Ascending aorta (tissue), 2 donors: ENCODE data around the gene PI4K2A. TPM values are rescaled to one million over a fixed set of nuclear protein-coding genes. Genes with fewer than 3 reads are reported as not detected.
"Not testable (repeated sequence)": the region's sequence is repeated elsewhere in the genome, so short reads cannot be mapped to it uniquely, and the experiment has no call there.

Experiments used
- DNase-seq, 2 donors: peaks; one replicate each; pipeline ENCODE4 v3.0.0-alpha.2; 2019; ENCODE audit warnings: low spot score in 2 of 2
- H3K27ac ChIP-seq, 2 donors: fragments of 200-600 bp; sonication (generic); one replicate each; pipeline ENCODE4 v1.5.1; 2016 to 2017; ENCODE audit warnings: mild to moderate bottlenecking in 1 of 2
- H3K27me3 ChIP-seq: fragments of 200-600 bp; sonication (generic); one replicate; pipeline ENCODE4 v1.5.1; 2017
- H3K36me3 ChIP-seq, 2 donors: fragments of 200-600 bp; sonication (generic); one replicate each; pipeline ENCODE4 v1.5.1; 2016
- H3K4me1 ChIP-seq, 2 donors: fragments of 200-600 bp; sonication (generic); one replicate each; pipeline ENCODE4 v1.5.1; 2016 to 2017; ENCODE audit warnings: mild to moderate bottlenecking in 1 of 2
- H3K4me3 ChIP-seq, 2 donors: fragments of 200-600 bp; sonication (generic); one replicate each; pipeline ENCODE4 v1.5.1; 2016 to 2017; ENCODE audit warnings: mild to moderate bottlenecking in 1 of 2
- H3K9me3 ChIP-seq, 2 donors: fragments of 200-600 bp; sonication (generic); one replicate each; pipeline ENCODE4 v1.5.1; 2016
- CTCF ChIP-seq, 3 experiments: fragments of 200-600 bp in 2 of 3; fragments of 450-650 bp in 1 of 3; sonication (generic) in 2 of 3; IDR thresholded peaks; one replicate each; pipeline ENCODE4 v1.5.1; 2016 to 2019; ENCODE audit warnings: antibody characterized with exemption in 3 of 3, mild to moderate bottlenecking in 1 of 3, moderate library complexity in 1 of 3
- intact Hi-C: fragments of 100-400 bp; cut with DNase I; formaldehyde crosslinking; loops from one replicate; pipeline ENCODE4 v1.15.1; 2023
- total RNA-seq: library from RNA; depleted of rRNA; stranded (reverse); fragments of >200 nt; gene quantifications from one replicate; pipeline ENCODE4 v1.1.0, GENCODE V29; 2016

PI4K2A gene
- total RNA-seq, 1 donor from 2014 or later: 33.7 TPM

- Histone ChIP-seq H3K4me1 (peaks cover 0 to 3% of the 10 kb centered on the region in 2 donors), H3K4me3 (peak overlapping the region; percentile 73 to 74), H3K27me3 (no peaks in the 10 kb centered on the region), H3K9me3 (no peaks in the 10 kb centered on the region), H3K36me3 (no peaks in the 10 kb centered on the region), H3K27ac (no peak overlapping the region)
- intact Hi-C loops: loop anchor here (1.0 to 5.0 kb wide), 2 partner anchors 136 to 207 kb away; partner anchors contain the start of genes MMS19, PGAM1 and UBTD1
- TF ChIP-seq CTCF (IDR thresholded peaks at IDR 0.05): no peak
- no peak for DNase-seq
These were observed 6.5 kb upstream of the PI4K2A start for GRCh38 chr10:97633921-97634320.

- peaks cover 0 to 3% of the 10 kb centered on the region in 2 donors for H3K4me1 ChIP-seq
- no peaks in the 10 kb centered on the region for H3K27me3 ChIP-seq
- H3K27ac ChIP-seq: no peak overlapping the region
- intact Hi-C loops: no loop called here
- no peaks in the 10 kb centered on the region for H3K9me3 ChIP-seq
- H3K4me3 ChIP-seq: no peak overlapping the region
- H3K36me3 ChIP-seq: no peaks in the 10 kb centered on the region
- TF ChIP-seq CTCF (IDR thresholded peaks at IDR 0.05): no peak
- no peak for DNase-seq
These were observed 4.9 kb upstream of the PI4K2A start for GRCh38 chr10:97635577-97635976.

- intact Hi-C loops, H3K9me3 ChIP-seq, H3K36me3 ChIP-seq, DNase-seq, H3K4me3 ChIP-seq, H3K27me3 ChIP-seq, H3K27ac ChIP-seq: not testable (repeated sequence)
- H3K4me1 ChIP-seq: peaks cover 0 to 13% of the 10 kb centered on the region in 2 donors
These were observed 1.4 kb upstream of the PI4K2A start for GRCh38 chr10:97639090-97639489.

GRCh38 chr10:97640868-97641811 is 669 bp downstream of the PI4K2A start:
- peak overlapping the region; percentile 87 to 96 for H3K4me3 ChIP-seq

GRCh38 chr10:97642471-97643159 is 2.1 kb downstream of the PI4K2A start:
- H3K27me3 ChIP-seq, H3K9me3 ChIP-seq, DNase-seq, H3K27ac ChIP-seq: not testable (repeated sequence)
- Histone ChIP-seq H3K36me3 (peaks cover 10 to 20% of the 10 kb centered on the region in 2 donors), H3K4me3 (peak overlapping the region in 1 of 2 donors; percentile 96), H3K4me1 (peaks cover 0 to 13% of the 10 kb centered on the region in 2 donors)
- intact Hi-C loops: loop anchor here (10.0 kb wide), 1 partner anchor 618 kb away; no protein-coding TSS in a partner anchor

More at GRCh38 chr10:97640868-97641811, 669 bp downstream of the PI4K2A start:
- Histone ChIP-seq H3K27me3 (no peaks in the 10 kb centered on the region), H3K27ac (peak overlapping the region; percentile 80 to 93), H3K9me3 (no peaks in the 10 kb centered on the region), H3K36me3 (peaks cover 10 to 20% of the 10 kb centered on the region in 2 donors), H3K4me1 (peaks cover 0 to 13% of the 10 kb centered on the region in 2 donors)
- intact Hi-C loops: loop anchor here (1.0 to 10.0 kb wide), 3 partner anchors 46 to 616 kb away; partner anchors contain the start of gene AVPI1
- no peak for TF ChIP-seq CTCF (IDR thresholded peaks at IDR 0.05)
- peak in 1 of 2 donors; percentile 69 for DNase-seq

GRCh38 chr10:97643441-97643985 is 3.0 kb downstream of the PI4K2A start:
- no peak for TF ChIP-seq CTCF (IDR thresholded peaks at IDR 0.05)
- Histone ChIP-seq H3K4me3 (no peak overlapping the region), H3K36me3 (peaks cover 10 to 20% of the 10 kb centered on the region in 2 donors), H3K9me3 (no peaks in the 10 kb centered on the region), H3K4me1 (peaks cover 0 to 13% of the 10 kb centered on the region in 2 donors), H3K27me3 (no peaks in the 10 kb centered on the region), H3K27ac (no peak overlapping the region)
- DNase-seq: no peak
- intact Hi-C loops: loop anchor here (10.0 kb wide), 1 partner anchor 619 kb away; no protein-coding TSS in a partner anchor
